H9 (cell line): ENCODE measurements around the gene CLDN20. TPM values are rescaled to one million over a fixed set of nuclear protein-coding genes. Genes with fewer than 3 reads are reported as not detected.

Source experiments
- DNase-seq: peaks from one replicate; pipeline ENCODE4 v3.0.0-alpha.2; 2017
- H2AFZ ChIP-seq: one replicate; pipeline ENCODE4 v1.6.1; 2013; ENCODE audit warnings: mild to moderate bottlenecking, low read length, control low read depth, moderate library complexity
- H2AK5ac ChIP-seq: 2 replicates; pipeline ENCODE4 v1.6.1; 2013; ENCODE audit warnings: low read length, control low read depth, mixed read lengths; ENCODE audit not compliant: insufficient read length
- H2BK120ac ChIP-seq: one replicate; pipeline ENCODE4 v1.6.1; 2013; ENCODE audit warnings: low read depth, mild to moderate bottlenecking, low read length, control low read depth, inconsistent platforms; ENCODE audit not compliant: poor library complexity, severe bottlenecking
- H2BK12ac ChIP-seq: 2 replicates; pipeline ENCODE4 v1.6.1; 2013; ENCODE audit warnings: low read length, control low read depth, mixed read lengths, low read depth; ENCODE audit not compliant: insufficient read length
- H2BK15ac ChIP-seq: 2 replicates; pipeline ENCODE4 v1.6.1; 2013; ENCODE audit warnings: low read depth, low read length, control low read depth
- H2BK20ac ChIP-seq: one replicate; pipeline ENCODE4 v1.6.1; 2013; ENCODE audit warnings: low read depth, mild to moderate bottlenecking, low read length, control low read depth, inconsistent platforms; ENCODE audit not compliant: poor library complexity, severe bottlenecking
- H2BK5ac ChIP-seq: 2 replicates; pipeline ENCODE4 v1.6.1; 2013; ENCODE audit warnings: low read length, control low read depth, mixed read lengths; ENCODE audit not compliant: insufficient read length
- H3K14ac ChIP-seq: 2 replicates; pipeline ENCODE4 v1.6.1; 2013; ENCODE audit warnings: low read length, control low read depth; ENCODE audit not compliant: insufficient read depth
- H3K18ac ChIP-seq: 2 replicates; pipeline ENCODE4 v1.6.1; 2013; ENCODE audit warnings: low read depth, mild to moderate bottlenecking, mixed read lengths, low read length, control low read depth; ENCODE audit not compliant: insufficient read length
- H3K23ac ChIP-seq: 2 replicates; pipeline ENCODE4 v1.6.1; 2013; ENCODE audit warnings: low read length, control low read depth, mixed read lengths, low read depth; ENCODE audit not compliant: insufficient read length
- H3K23me2 ChIP-seq: 2 replicates; pipeline ENCODE4 v1.6.1; 2013; ENCODE audit warnings: low read depth, mild to moderate bottlenecking, mixed read lengths, low read length, control low read depth; ENCODE audit not compliant: insufficient read length, poor library complexity, severe bottlenecking
- H3K27ac ChIP-seq: 2 replicates; pipeline ENCODE4 v1.5.1; 2013; ENCODE audit warnings: low read length, control low read depth, mixed read lengths, low read depth; ENCODE audit not compliant: insufficient read length
- H3K27me3 ChIP-seq: 2 replicates; pipeline ENCODE4 v1.6.1; 2013; ENCODE audit warnings: low read length, control low read depth, inconsistent platforms; ENCODE audit not compliant: insufficient read depth
- H3K4ac ChIP-seq: 2 replicates; pipeline ENCODE4 v1.6.1; 2013; ENCODE audit warnings: low read depth, mild to moderate bottlenecking, control low read depth, inconsistent platforms, low read length, moderate library complexity
- H3K4me1 ChIP-seq: 2 replicates; pipeline ENCODE4 v1.6.1; 2013; ENCODE audit warnings: low read length, control low read depth, inconsistent platforms; ENCODE audit not compliant: insufficient read depth
- H3K4me2 ChIP-seq: 2 replicates; pipeline ENCODE4 v1.6.1; 2013; ENCODE audit warnings: low read length, control low read depth, mixed read lengths; ENCODE audit not compliant: insufficient read length, insufficient read depth
- H3K56ac ChIP-seq: 2 replicates; pipeline ENCODE4 v1.6.1; 2013; ENCODE audit warnings: low read depth, mild to moderate bottlenecking, mixed read lengths, low read length, control low read depth; ENCODE audit not compliant: insufficient read length
- H3K79me1 ChIP-seq: 2 replicates; pipeline ENCODE4 v1.6.1; 2013; ENCODE audit warnings: low read depth, mild to moderate bottlenecking, moderate library complexity, low read length, control low read depth, inconsistent platforms; ENCODE audit not compliant: insufficient read depth, poor library complexity, severe bottlenecking
- H3K79me2 ChIP-seq: 2 replicates; pipeline ENCODE4 v1.6.1; 2013; ENCODE audit warnings: low read length, control low read depth, inconsistent platforms; ENCODE audit not compliant: insufficient read depth
- H3K9ac ChIP-seq: 2 replicates; pipeline ENCODE4 v1.6.1; 2013; ENCODE audit warnings: low read length, control low read depth, mixed read lengths; ENCODE audit not compliant: insufficient read length; ENCODE audit errors: extremely low read depth
- H3K9me3 ChIP-seq: one replicate; pipeline ENCODE4 v1.6.1; 2013; ENCODE audit warnings: low read depth, low read length, inconsistent platforms; ENCODE audit not compliant: control insufficient read depth
- H3T11ph ChIP-seq: one replicate; pipeline ENCODE4 v1.6.1; 2013; ENCODE audit warnings: mild to moderate bottlenecking, low read length, control low read depth, inconsistent platforms
- H4K20me1 ChIP-seq: one replicate; pipeline ENCODE4 v1.6.1; 2013; ENCODE audit not compliant: control insufficient read depth, insufficient read length, insufficient read depth
- H4K5ac ChIP-seq: 2 replicates; pipeline ENCODE4 v1.6.1; 2013; ENCODE audit warnings: low read depth, mild to moderate bottlenecking, mixed read lengths, low read length, control low read depth; ENCODE audit not compliant: insufficient read length
- H4K8ac ChIP-seq: replicated peaks from 2 replicates; pipeline ENCODE4 v1.6.1; 2013; ENCODE audit warnings: low read length, control low read depth, mixed read lengths, low read depth; ENCODE audit not compliant: insufficient read length
- H4K91ac ChIP-seq: 2 replicates; pipeline ENCODE4 v1.6.1; 2013; ENCODE audit warnings: low read depth, mild to moderate bottlenecking, moderate library complexity, mixed read lengths, low read length, control low read depth; ENCODE audit not compliant: insufficient read length
- H3K27ac Mint-ChIP-seq, 3 experiments: 2 replicates in 2 of 3; 3 replicates in 1 of 3; pipeline ENCODE4 v1.8.0; 2020 to 2021; ENCODE audit warnings: mixed read lengths in 3 of 3, mild to moderate bottlenecking in 1 of 3, moderate library complexity in 1 of 3
- H3K27me3 Mint-ChIP-seq: 2 replicates; pipeline ENCODE4 v1.8.0; 2021; ENCODE audit warnings: low read depth, mild to moderate bottlenecking, moderate library complexity, mixed read lengths
- H3K36me3 Mint-ChIP-seq, 3 experiments: 2 replicates in 2 of 3; 3 replicates in 1 of 3; pipeline ENCODE4 v1.8.0; 2020 to 2021; ENCODE audit warnings: low read depth in 3 of 3, mixed read lengths in 3 of 3; ENCODE audit not compliant: insufficient read depth in 1 of 3
- H3K4me1 Mint-ChIP-seq, 2 experiments: 2 replicates each; pipeline ENCODE4 v1.8.0; 2020; ENCODE audit warnings: mixed read lengths in 2 of 2
- H3K4me3 Mint-ChIP-seq, 2 experiments: 2 replicates in 1 of 2; 3 replicates in 1 of 2; pipeline ENCODE4 v1.8.0; 2020 to 2021; ENCODE audit warnings: mild to moderate bottlenecking in 2 of 2, mixed read lengths in 2 of 2, moderate library complexity in 1 of 2
- H3K9me3 Mint-ChIP-seq, 2 experiments: 2 replicates in 1 of 2; 3 replicates in 1 of 2; pipeline ENCODE4 v1.8.0; 2020; ENCODE audit warnings: mild to moderate bottlenecking in 2 of 2, mixed read lengths in 2 of 2, moderate library complexity in 1 of 2
- CTCF ChIP-seq: fragments of 200-600 bp; sonication (generic); conservative IDR thresholded peaks from 3 replicates; pipeline ENCODE4 v1.8.0; 2021; ENCODE audit warnings: antibody characterized with exemption, mild to moderate bottlenecking
- whole genome bisulfite sequencing: extraction: QIAGEN DNeasy Blood & Tissue Kit; methylation state at CpG from one replicate; pipeline ENCODE4 v1.1.7; 2013; ENCODE audit warnings: missing lambda C conversion rate, low lambda C conversion rate, mixed read lengths; ENCODE audit not compliant: insufficient read length; ENCODE audit errors: extremely low coverage; 5-methylcytosine and 5-hydroxymethylcytosine counted together
- total RNA-seq: library from RNA; stranded (reverse); gene quantifications from 2 replicates; pipeline ENCODE4 v1.2.1, GENCODE V29; 2021

Gene CLDN20
- total RNA-seq, 1 experiment from 2014 or later, result not detected

- H3K4me1 Mint-ChIP-seq, result peaks cover 25 to 32% of the 10 kb centered on the region in 2 experiments
- no peak overlapping the region for H4K5ac ChIP-seq
- no peak overlapping the region for H3K18ac ChIP-seq
- no peaks in the 10 kb centered on the region for H3K9me3 ChIP-seq
- no peaks in the 10 kb centered on the region for H3K9me3 Mint-ChIP-seq
- H3K36me3 Mint-ChIP-seq, result peaks cover 24 to 50% (median 46%) of the 10 kb centered on the region in 3 experiments; a peak in 6 of 7 replicates
- no peaks in the 10 kb centered on the region; the same call in 1 of the 2 replicates for H3K4me1 ChIP-seq
- no peaks in the 10 kb centered on the region for H3K79me1 ChIP-seq
- no peak overlapping the region for H2AFZ ChIP-seq
- H4K91ac ChIP-seq, result no peak overlapping the region
- H3K27me3 Mint-ChIP-seq, result no peaks in the 10 kb centered on the region
- no peak overlapping the region for H3K9ac ChIP-seq
- no peak overlapping the region for H3K27ac ChIP-seq
- H3T11ph ChIP-seq, result no peak overlapping the region
- H2BK15ac ChIP-seq, result no peak overlapping the region
- H3K14ac ChIP-seq, result no peak overlapping the region
- H3K27me3 ChIP-seq, result no peaks in the 10 kb centered on the region
- H2BK120ac ChIP-seq, result no peak overlapping the region
- no peak overlapping the region for H2AK5ac ChIP-seq
- no peak overlapping the region for H3K56ac ChIP-seq
- H3K4me2 ChIP-seq, result no peak overlapping the region
- H4K20me1 ChIP-seq, result no peaks in the 10 kb centered on the region
- no CpG with 5 or more reads among the region's 11 CpGs for WGBS
- H2BK20ac ChIP-seq, result no peak overlapping the region
- peak; percentile 74 for DNase-seq
- peak; percentile 61 for TF ChIP-seq CTCF
- no peak overlapping the region for H3K4ac ChIP-seq
- no peak overlapping the region for H2BK12ac ChIP-seq
- no peak overlapping the region for H3K23ac ChIP-seq
- H3K79me2 ChIP-seq, result 0 out of 2 replicates have a peak, but pooled peaks cover 2% of the 10 kb centered on the region
- H3K27ac Mint-ChIP-seq, result peak overlapping the region in 2 of 3 experiments; percentile 78 to 90; a peak in 6 of 7 replicates
- H3K4me3 Mint-ChIP-seq, result no peak overlapping the region
- H3K23me2 ChIP-seq, result no peaks in the 10 kb centered on the region
- no peak overlapping the region for H4K8ac ChIP-seq
- H2BK5ac ChIP-seq, result no peak overlapping the region
These were observed 2.5 kb upstream of the CLDN20 start for GRCh38 chr6:155261111-155261900.
